Measurements from ENCODE around the gene FXYD6. TPM values are rescaled to one million over a fixed set of nuclear protein-coding genes. Genes with fewer than 3 reads are reported as not detected.

The FXYD6 gene
- total and polyA plus RNA-seq, 2 donors from 2014 or later = 57.8 to 62.7 TPM

- FAIRE-seq (no peak), DNase-seq (peak in 2 of 5 donors; percentile 9 to 32)
- Histone ChIP-seq H3K36me3 (ENCODE audit: control insufficient read depth in 2 of 3, insufficient read depth in 3 of 3, low read length in 3 of 3) (peaks cover 0 to 23% (median 2%) of the 10 kb centered on the region in 3 donors), H3K27ac (ENCODE audit: low read depth in 2 of 2, low read length in 2 of 2) (peak overlapping the region; percentile 98), H3K4me1 (ENCODE audit: control insufficient read depth in 2 of 3, insufficient read depth in 2 of 3, low read depth in 1 of 3, low read length in 3 of 3) (peaks cover 0 to 57% (median 21%) of the 10 kb centered on the region in 3 donors), H3K9ac (ENCODE audit: low read length in 3 of 3) (peak overlapping the region in 1 of 3 donors; percentile 93), H3K9me3 (ENCODE audit: control insufficient read depth in 2 of 3, insufficient read depth in 1 of 3, low read length in 3 of 3) (no peaks in the 10 kb centered on the region), H3K27me3 (ENCODE audit: control insufficient read depth, insufficient read depth, low read length) (no peaks in the 10 kb centered on the region), H3K4me3 (ENCODE audit: low read length in 3 of 3) (peak overlapping the region in 2 of 3 donors; percentile 59 to 74)
- intact Hi-C loops (cut with DNase I) = no loop called here
- TF ChIP-seq CTCF (IDR thresholded peaks at IDR 0.05; ENCODE audit: borderline replicate concordance, extremely low read depth, insufficient read depth) = no peak
Observed at GRCh38 chr11:117826190-117826570, 50.3 kb downstream of the FXYD6 start.

- FAIRE-seq (no peak), DNase-seq (peak in 3 of 5 donors; percentile 7 to 64 (median 43))
- Histone ChIP-seq H3K4me1 (ENCODE audit: control insufficient read depth in 2 of 3, insufficient read depth in 2 of 3, low read depth in 1 of 3, low read length in 3 of 3) (peaks cover 0 to 54% (median 21%) of the 10 kb centered on the region in 3 donors), H3K4me3 (ENCODE audit: low read length in 3 of 3) (peak overlapping the region in 2 of 3 donors; percentile 59 to 74), H3K9ac (ENCODE audit: low read length in 3 of 3) (peak overlapping the region in 2 of 3 donors; percentile 93 to 98), H3K9me3 (ENCODE audit: control insufficient read depth in 2 of 3, insufficient read depth in 1 of 3, low read length in 3 of 3) (no peaks in the 10 kb centered on the region), H3K36me3 (ENCODE audit: control insufficient read depth in 2 of 3, insufficient read depth in 3 of 3, low read length in 3 of 3) (peaks cover 0 to 24% (median 2%) of the 10 kb centered on the region in 3 donors), H3K27ac (ENCODE audit: low read depth in 2 of 2, low read length in 2 of 2) (peak overlapping the region; percentile 98), H3K27me3 (ENCODE audit: control insufficient read depth, insufficient read depth, low read length) (no peaks in the 10 kb centered on the region)
- intact Hi-C loops (cut with DNase I) = no loop called here
- no peak for TF ChIP-seq CTCF (IDR thresholded peaks at IDR 0.05; ENCODE audit: borderline replicate concordance, extremely low read depth, insufficient read depth)
Observed at GRCh38 chr11:117825538-117826189, 50.8 kb downstream of the FXYD6 start.

- intact Hi-C loops (cut with DNase I) = no loop called here
- Histone ChIP-seq H3K36me3 (ENCODE audit: control insufficient read depth in 2 of 3, insufficient read depth in 3 of 3, low read length in 3 of 3) (peaks cover 0 to 22% (median 2%) of the 10 kb centered on the region in 3 donors), H3K27me3 (ENCODE audit: control insufficient read depth, insufficient read depth, low read length) (no peaks in the 10 kb centered on the region), H3K9me3 (ENCODE audit: control insufficient read depth in 2 of 3, insufficient read depth in 1 of 3, low read length in 3 of 3) (no peaks in the 10 kb centered on the region), H3K4me1 (ENCODE audit: control insufficient read depth in 2 of 3, insufficient read depth in 2 of 3, low read depth in 1 of 3, low read length in 3 of 3) (peaks cover 0 to 54% (median 23%) of the 10 kb centered on the region in 3 donors), H3K4me3 (ENCODE audit: low read length in 3 of 3) (peak within 1 kb of the TSS; percentile 56 to 78 (median 74)), H3K9ac (ENCODE audit: low read length in 3 of 3) (peak within 1 kb of the TSS; percentile 26 to 98 (median 93)), H3K27ac (ENCODE audit: low read depth in 2 of 2, low read length in 2 of 2) (peak within 1 kb of the TSS; percentile 98)
- FAIRE-seq (peak; percentile 78), DNase-seq (peak; percentile 62 to 92 (median 67))
- no peak for TF ChIP-seq CTCF (IDR thresholded peaks at IDR 0.05; ENCODE audit: borderline replicate concordance, extremely low read depth, insufficient read depth)
Observed at GRCh38 chr11:117824571-117825537, 51.6 kb downstream of the FXYD6 start, which contains the start of gene FXYD2. Gene FXYD2, minus strand, starts transcription at chr11:117824744. Its CDS starts 66 bp downstream, at chr11:117824678.
